Measurements from ENCODE around the gene ATR. TPM values are rescaled to one million over a fixed set of nuclear protein-coding genes. Genes with fewer than 3 reads are reported as not detected.

ATR gene
- total RNA-seq, 4 donors from 2014 or later: 15.0 to 36.0 (median 15.9) TPM

DNA sequence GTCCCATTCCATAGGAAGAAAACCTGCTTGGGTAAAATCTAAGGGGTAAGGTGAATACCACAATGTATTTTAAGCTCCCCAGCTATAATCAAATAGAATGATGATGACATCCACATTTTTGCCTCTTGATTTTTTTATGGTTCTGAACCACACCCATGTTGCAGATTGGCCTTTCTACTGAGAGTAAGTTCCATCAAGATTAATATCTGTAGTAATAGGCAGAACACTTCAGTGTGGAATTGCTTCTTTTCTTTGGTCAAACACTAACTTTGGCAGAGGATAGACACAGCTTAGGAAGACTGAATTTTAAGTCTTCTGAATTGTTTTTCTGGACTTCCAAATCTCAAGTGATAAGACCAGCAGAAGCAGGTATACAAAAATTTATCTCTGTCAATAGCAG lies 44.7 kb upstream of the ATR start:
- no peaks in the 10 kb centered on the region for H3K36me3 ChIP-seq
- H3K27ac ChIP-seq: no peak overlapping the region
- no peak for DNase-seq (ENCODE audit: low spot score in 2 of 2)
- no peaks in the 10 kb centered on the region for H3K27me3 ChIP-seq
- no peaks in the 10 kb centered on the region for H3K9me3 ChIP-seq
- TF ChIP-seq, protein P1, sequence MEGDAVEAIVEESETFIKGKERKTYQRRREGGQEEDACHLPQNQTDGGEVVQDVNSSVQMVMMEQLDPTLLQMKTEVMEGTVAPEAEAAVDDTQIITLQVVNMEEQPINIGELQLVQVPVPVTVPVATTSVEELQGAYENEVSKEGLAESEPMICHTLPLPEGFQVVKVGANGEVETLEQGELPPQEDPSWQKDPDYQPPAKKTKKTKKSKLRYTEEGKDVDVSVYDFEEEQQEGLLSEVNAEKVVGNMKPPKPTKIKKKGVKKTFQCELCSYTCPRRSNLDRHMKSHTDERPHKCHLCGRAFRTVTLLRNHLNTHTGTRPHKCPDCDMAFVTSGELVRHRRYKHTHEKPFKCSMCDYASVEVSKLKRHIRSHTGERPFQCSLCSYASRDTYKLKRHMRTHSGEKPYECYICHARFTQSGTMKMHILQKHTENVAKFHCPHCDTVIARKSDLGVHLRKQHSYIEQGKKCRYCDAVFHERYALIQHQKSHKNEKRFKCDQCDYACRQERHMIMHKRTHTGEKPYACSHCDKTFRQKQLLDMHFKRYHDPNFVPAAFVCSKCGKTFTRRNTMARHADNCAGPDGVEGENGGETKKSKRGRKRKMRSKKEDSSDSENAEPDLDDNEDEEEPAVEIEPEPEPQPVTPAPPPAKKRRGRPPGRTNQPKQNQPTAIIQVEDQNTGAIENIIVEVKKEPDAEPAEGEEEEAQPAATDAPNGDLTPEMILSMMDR (IDR thresholded peaks at IDR 0.05): no peak
- TF ChIP-seq EP300 (IDR thresholded peaks at IDR 0.05) (no peak), POLR2A (IDR thresholded peaks at IDR 0.05) (no peak), POLR2AphosphoS5 (IDR thresholded peaks at IDR 0.05) (no peak)
- no peak overlapping the region for H3K4me3 ChIP-seq
- H3K4me1 ChIP-seq: no peaks in the 10 kb centered on the region

GRCh38 chr3:142622405-142622804 lies 43.9 kb upstream of the ATR start:
- Histone ChIP-seq H3K9me3 (no peaks in the 10 kb centered on the region), H3K4me3 (no peak overlapping the region), H3K27ac (no peak overlapping the region), H3K4me1 (no peaks in the 10 kb centered on the region), H3K27me3 (no peaks in the 10 kb centered on the region), H3K36me3 (no peaks in the 10 kb centered on the region)
- DNase-seq (ENCODE audit: low spot score in 2 of 2): no peak
- TF ChIP-seq, protein P1 (IDR thresholded peaks at IDR 0.05): no peak
- no peak for TF ChIP-seq POLR2A (IDR thresholded peaks at IDR 0.05)
- 96% methylated on average over 2 of the region's 2 CpGs for WGBS

DNA sequence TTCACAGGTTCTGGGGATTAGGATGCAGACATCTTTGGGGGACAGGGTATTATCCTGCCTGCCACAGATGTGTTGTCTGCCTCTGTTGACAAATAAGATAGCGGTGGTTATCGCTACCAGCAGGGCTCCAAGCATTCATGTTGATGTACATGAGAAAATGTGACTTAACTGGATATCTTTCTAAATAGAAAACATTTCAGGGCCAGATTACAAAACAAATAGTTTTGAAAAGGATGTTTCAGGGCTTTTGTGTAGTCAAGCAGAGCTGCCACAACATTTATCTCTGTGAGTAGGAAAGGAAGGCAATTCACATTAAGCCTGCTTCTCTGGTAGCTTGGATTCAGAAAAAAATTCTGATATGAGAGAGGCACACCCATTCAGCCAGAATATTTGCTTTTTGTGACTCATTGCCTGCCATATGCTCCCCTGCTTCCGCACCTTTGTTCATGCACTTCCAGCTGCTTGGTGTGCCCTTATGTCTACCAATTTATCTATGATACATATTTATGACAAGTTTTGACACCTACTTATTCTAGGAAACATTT lies 40.5 kb upstream of the ATR start:
- WGBS: 81% methylated on average over 3 of the region's 3 CpGs
- Histone ChIP-seq H3K27ac (no peak overlapping the region), H3K9me3 (no peaks in the 10 kb centered on the region), H3K27me3 (no peaks in the 10 kb centered on the region), H3K36me3 (no peaks in the 10 kb centered on the region), H3K4me1 (no peaks in the 10 kb centered on the region), H3K4me3 (no peak overlapping the region)
- TF ChIP-seq EP300 (IDR thresholded peaks at IDR 0.05) (no peak), POLR2A (IDR thresholded peaks at IDR 0.05) (no peak), POLR2AphosphoS5 (IDR thresholded peaks at IDR 0.05) (no peak)
- TF ChIP-seq, protein P1 (IDR thresholded peaks at IDR 0.05): no peak
- no peak for DNase-seq (ENCODE audit: low spot score in 2 of 2)

DNA sequence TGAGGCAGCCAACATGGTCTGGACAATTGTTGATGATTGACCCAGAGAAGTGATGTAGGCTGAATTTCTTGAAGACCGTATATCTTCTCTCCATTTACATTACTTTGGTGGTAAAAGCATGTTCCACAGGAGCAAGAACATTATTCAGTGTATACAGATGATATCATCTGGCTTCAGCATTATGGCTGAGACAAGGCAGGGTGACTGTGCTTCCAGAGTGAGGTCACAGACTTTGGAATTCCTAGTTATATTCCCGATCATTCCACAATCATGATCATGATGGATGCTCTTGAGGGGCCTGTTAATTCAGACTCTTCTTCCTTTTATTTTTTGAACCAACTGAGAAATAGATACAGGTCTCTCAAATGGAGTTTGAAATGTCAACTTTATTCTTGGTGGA lies 36.6 kb upstream of the ATR start:
- WGBS: 95% methylated on average over 2 of the region's 2 CpGs
- no peak for TF ChIP-seq POLR2A (IDR thresholded peaks at IDR 0.05)
- TF ChIP-seq, protein P1 (IDR thresholded peaks at IDR 0.05): no peak
- TF ChIP-seq EP300 (IDR thresholded peaks at IDR 0.05): no peak
- TF ChIP-seq POLR2AphosphoS5 (IDR thresholded peaks at IDR 0.05): no peak
- Histone ChIP-seq H3K36me3 (no peaks in the 10 kb centered on the region), H3K9me3 (no peaks in the 10 kb centered on the region), H3K4me3 (no peak overlapping the region), H3K27ac (no peak overlapping the region), H3K27me3 (no peaks in the 10 kb centered on the region), H3K4me1 (no peaks in the 10 kb centered on the region)
- DNase-seq (ENCODE audit: low spot score in 2 of 2): no peak

- Histone ChIP-seq H3K27ac (no peak overlapping the region), H3K4me3 (no peak overlapping the region), H3K27me3 (no peaks in the 10 kb centered on the region), H3K36me3 (no peaks in the 10 kb centered on the region), H3K9me3 (no peaks in the 10 kb centered on the region), H3K4me1 (no peaks in the 10 kb centered on the region)
- TF ChIP-seq POLR2A (IDR thresholded peaks at IDR 0.05) (no peak), POLR2AphosphoS5 (IDR thresholded peaks at IDR 0.05) (no peak), EP300 (IDR thresholded peaks at IDR 0.05) (no peak)
- TF ChIP-seq, protein P1 (IDR thresholded peaks at IDR 0.05): no peak
- 78% methylated on average over 2 of the region's 2 CpGs for WGBS
- no peak for DNase-seq (ENCODE audit: low spot score in 2 of 2)
Observed at GRCh38 chr3:142614059-142614626, 35.6 kb upstream of the ATR start.
